COLO668 (cell line): ENCODE measurements around the gene ACSL6.
A peak's percentile ranks its signal among the peaks of the same experiment; 100 is the strongest.

Experiments
- DNase-seq: peaks from one replicate; lab custom pipeline; 2025; ENCODE audit not compliant: unreplicated experiment; lab: John Stamatoyannopoulos, UW

Gene ACSL6

GRCh38 chr5:132017738-132018625, 6.5 kb upstream of the ACSL6 start:
- no peak for DNase-seq

DNA sequence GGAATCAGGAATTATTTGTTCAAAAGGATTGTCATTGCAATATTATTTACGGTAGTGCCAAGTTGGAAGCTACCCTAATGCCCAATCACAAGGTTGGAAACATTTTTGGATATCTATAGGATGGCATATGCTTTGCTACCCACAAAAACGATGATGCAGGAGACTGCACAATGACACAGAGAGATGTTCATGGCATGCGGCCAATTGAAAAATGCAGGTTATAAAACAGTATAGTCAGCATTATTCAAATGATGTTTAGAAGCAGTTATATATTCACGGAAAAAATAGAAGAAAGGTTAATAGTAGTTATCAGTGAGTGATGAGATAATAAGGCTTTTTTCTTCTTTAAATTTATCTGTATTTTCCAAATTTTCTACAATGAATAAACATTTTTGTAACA, 5.9 kb upstream of the ACSL6 start:
- no peak for DNase-seq

DNA sequence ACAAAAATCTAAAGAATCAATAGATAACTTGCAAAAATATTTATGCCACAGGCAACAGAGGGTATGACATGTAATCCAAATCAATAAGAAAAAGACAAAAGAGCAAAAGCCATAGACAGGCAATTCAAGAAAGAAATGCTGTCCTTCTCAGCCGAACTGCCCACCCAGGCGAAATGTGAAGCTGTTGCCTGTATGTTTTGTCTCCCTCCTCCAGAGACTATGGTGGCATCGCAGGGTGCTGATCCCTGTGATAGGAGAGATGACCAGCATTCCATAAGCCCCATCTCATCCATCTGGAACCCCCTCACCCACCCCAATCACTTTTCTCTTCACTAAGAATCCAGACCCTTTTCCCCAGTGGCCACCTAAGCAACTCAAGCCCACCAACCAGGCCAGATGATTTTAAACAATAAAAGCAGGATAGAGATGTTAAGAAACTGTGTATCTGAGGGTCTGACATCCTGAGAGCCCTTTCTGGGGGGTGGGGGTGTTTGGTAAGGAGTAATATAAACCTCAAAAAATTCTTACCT, 5.3 kb upstream of the ACSL6 start:
- no peak for DNase-seq

DNA sequence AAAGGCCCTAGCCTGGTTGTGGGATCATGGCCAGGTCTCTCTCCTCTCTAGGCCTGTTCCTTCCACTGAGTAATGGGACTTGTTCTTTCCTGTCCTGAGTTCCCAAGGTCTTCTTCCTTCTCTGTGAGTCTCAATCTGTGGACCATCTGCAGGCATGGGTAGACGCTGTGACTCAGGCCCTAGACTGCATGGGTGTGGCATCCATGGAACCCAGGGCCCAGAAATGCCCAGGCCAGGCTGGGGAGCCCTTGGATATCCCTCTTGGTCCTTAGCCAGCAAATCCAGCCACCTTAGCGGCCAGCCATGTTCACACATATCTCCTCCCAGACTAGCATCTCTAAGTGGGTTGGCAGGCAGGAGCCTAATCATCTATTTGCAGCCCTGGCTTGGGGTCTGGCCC, 2.3 kb upstream of the ACSL6 start:
- no peak for DNase-seq

GRCh38 chr5:132013006-132013689, 1.7 kb upstream of the ACSL6 start:
- no peak for DNase-seq

- no peak for DNase-seq
Measured at GRCh38 chr5:132012371-132013005, 1.0 kb upstream of the ACSL6 start.

DNA sequence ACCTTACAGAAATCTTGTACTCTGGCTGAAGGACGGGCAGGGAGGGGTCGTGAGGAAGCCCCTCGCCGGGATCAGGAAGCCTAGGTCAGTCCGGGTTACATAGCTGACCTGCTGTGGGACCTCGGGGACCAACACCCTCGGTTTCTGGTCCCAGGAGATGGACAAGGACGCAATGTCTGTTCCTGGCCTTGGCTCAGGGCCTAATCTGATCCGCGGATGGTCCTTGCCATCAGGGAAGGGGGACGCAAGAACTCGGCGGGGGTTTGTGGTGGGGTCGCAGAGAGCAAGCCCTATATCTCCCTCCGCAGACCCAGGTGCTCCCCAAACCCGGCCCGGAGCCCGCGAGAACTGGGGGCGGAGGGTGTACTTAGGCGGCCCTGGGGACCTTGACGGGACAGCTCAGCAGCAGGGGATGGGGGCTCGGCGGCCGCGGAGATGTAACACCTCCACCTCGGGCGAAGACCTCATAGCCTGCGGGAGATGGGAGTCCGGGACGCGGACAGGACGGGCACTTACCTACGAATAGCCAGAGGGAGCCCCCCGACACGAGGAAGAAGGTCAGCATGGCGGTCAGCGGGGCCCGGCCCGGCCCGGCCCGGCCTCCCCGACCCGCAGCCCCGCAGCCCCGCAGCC, 353 bp downstream of the ACSL6 start:
- no peak for DNase-seq

DNA sequence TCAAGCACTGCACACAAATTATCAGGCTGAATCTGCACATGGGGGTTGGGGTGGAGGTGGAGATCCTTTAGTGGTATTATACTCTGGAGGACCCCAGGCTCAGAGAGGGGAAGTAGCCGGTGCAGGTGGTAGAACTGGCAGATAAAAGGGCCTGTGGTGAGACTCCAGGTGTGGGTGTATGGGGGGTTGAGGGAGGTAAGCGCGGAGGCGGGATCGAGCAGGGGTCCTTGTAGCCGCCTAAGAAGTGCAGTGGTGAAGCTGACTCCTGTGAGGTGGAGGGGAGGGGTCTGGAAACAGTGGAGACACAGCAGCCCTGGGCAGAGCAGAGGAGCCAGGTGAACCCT, 841 bp downstream of the ACSL6 start:
- no peak for DNase-seq

DNA sequence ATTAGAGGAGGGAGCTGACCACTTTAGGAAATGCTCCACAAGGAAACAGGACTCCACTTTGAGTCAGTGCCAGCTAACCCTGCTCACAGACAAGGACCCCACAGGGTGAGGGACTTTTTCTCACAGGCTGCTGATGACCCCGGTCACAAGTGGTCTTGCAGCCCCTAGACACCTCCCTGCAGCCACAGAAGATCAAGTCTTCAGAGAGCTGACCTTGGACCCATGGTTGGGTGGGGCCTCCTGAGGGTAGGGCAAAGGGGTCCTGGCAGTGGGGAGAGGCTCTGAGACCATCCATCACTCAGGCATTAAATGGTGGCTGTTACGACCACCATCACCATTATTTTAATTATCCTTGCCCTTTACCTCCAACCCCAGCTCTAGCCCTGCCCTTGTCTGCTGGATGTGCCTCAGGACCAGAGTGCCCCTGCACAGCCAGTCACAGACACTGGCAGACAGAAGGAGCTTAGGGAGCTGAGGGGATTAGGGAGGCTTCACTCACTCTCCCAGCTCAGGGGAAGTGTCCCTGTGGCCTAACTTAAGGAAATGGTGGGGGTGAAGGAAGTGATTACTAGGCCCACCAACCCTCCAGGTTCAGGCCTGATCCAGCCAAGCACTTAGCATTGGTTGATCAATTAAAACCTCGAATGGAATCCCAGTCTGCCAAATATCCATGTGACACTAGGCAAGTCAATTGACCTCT, 1.6 kb downstream of the ACSL6 start:
- no peak for DNase-seq

DNA sequence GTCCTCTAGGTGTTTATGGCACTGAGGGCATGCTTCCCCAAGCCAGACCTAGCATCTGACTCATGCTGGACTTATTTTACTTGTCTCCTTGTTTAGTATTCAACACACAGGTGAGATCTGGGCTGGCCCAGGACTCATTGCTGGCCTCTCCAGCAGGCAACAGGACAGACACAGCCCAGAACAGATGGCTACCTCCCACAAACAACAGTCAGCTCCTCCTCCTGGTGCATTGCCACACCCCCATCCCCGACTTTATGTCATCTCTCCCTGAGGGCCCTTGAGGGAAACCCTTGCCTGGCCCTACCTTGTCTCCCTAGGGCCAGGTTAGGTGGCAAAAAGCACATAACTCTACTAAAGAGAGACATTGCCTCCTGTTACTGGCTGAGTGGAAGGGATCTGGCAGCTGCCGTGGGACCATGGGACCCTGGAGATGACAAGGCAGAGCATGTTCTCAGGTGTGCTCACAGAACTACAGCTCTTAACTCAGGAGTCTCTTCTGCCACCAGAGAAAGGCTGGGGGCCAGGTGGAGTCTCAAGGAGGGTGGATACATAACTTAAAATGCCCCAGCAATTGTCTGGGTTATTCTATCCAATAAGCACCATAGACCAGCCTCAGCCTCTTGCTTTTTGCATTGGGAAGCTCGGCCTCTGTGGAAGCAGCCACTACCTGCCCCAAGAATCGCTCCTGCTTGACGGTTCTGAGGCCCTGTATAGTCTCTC, 2.3 kb downstream of the ACSL6 start:
- DNase-seq: no peak

DNA sequence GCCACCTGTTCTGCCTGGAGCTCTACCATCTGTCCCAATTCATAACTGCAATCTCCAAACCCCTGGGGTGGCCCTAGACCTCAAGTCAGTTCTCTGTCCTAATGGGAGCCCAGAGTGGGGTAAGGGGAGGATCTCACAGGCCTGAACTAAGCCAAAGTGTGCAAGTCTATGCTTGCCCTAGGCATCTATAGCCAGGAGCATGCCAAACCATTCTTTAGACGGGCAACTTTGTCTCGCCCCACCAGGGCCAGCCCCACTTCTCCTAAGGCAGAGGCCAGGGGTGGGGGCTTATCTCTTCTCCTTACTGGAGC, 3.3 kb downstream of the ACSL6 start:
- no peak for DNase-seq

GRCh38 chr5:132007399-132008162, 3.9 kb downstream of the ACSL6 start:
- DNase-seq: peak; percentile 64

GRCh38 chr5:132006331-132007120, 4.9 kb downstream of the ACSL6 start:
- no peak for DNase-seq

- DNase-seq: no peak
Measured at GRCh38 chr5:132005591-132005990, 5.9 kb downstream of the ACSL6 start.

DNA sequence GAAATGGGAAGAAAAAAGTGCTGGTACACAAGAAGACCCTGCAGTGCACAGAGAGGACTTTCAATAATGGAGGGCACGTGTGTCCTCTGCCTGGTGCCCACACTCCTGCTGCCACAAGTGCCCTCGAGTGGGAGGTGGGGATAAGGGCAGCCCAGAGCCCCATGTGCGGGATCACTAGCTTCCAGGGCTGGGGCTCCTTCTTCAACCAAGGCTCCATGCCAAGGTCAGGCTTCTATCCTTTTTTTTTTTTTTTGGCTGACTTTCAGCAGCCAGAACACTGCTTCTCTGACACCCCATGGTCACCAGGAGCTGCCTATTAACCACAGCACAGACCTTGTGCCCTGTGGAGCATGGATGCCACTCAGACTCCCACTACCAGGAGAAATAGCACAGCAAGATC, 7.5 kb downstream of the ACSL6 start:
- DNase-seq: no peak

DNA sequence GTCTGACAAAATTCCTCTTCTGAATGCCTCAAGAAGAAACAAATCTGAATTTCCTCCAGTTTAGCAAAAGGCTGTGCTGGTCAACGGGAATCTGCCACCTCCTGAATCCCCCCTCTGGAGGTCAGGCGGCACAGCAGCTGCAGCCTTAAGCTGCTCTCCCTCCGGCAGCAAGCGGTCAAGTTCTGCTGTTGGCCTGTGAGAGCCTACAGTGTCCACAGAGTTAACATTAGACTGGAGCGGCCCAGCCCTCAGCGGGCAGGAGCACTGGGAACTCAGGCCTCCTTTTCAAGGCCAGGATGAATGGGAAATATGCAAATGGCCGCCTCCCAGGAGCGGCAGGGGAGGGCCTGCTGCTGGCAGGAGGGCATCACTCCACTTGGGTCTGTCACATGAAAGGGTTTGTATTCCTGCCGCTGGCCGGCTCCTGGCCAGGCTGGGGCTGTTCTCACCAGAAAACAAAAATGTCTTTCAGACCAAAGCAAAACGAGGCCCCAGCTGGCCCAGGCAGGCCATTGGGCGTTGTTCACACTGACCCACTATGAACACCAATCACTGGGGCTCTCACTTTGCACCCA, 8.2 kb downstream of the ACSL6 start:
- no peak for DNase-seq

DNA sequence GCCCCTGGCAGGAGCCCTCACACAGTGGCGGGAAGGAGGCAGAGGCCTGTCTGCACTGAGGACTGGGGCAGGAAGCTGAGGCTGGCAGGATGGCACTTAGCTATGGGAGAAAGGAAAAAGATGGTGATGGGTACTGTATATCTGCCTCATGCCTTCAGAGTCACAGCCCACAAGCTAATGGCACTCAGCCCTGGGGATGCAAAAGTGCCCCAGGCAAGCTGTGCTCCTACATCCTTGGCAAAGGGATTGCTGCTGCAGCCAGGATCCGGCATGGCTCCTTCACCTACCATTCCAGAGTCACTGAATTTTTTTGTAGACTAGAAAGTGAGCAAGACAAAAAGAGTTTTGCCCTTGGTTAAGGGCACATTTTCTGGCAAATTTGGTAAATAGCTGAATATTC, 8.7 kb downstream of the ACSL6 start:
- DNase-seq: no peak
